ENCODE measurements around the gene TRAPPC12. TPM values are rescaled to one million over a fixed set of nuclear protein-coding genes. Genes with fewer than 3 reads are reported as not detected.

The TRAPPC12 gene
- total RNA-seq, 2 donors from 2014 or later = 98.2 to 103 TPM

DNA sequence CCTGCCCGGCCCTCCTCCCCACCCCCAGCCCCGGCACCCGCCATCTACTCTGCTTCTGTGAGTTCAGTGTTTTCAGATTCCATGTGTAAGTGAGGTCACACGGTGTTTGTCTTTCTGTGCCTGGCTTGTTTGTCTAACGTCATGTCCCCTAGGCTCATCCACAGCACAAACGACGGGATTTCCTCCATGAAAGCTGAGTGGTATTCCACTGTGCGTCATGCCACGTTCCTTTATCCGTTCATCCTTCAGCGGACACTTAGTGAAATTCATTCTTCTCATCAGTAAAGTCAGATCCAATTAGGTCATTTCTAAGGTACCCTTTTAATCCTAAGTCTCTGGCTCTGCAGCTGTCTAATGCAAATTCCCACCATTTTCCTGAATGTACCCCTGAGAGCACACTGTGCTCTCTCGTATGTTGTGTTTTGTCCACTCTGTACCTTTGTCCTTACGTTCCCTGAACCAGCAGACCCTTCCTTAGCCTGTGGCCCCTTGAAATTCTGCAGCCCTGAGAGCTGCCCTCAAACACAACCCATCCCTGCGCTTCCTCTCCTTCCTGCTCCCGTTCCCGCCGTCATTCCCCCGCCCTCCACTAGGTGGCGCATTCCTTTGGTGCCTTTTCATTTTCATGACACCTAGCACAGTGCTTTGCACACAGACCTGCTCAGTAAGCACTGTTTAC, 44.1 kb downstream of the TRAPPC12 start:
- no peaks in the 10 kb centered on the region for H3K4me1 ChIP-seq (ENCODE audit: control insufficient read depth, insufficient read depth, low read length)
- Mint-ChIP-seq H3K4me3 (no peak overlapping the region), H3K27ac (no peak overlapping the region), H3K27me3 (ENCODE audit: insufficient read depth) (no peaks in the 10 kb centered on the region), H3K4me1 (no peaks in the 10 kb centered on the region), H3K9me3 (no peaks in the 10 kb centered on the region), H3K36me3 (ENCODE audit: low read depth) (peaks cover 53% of the 10 kb centered on the region)
- TF ChIP-seq CTCF (conservative IDR thresholded peaks at IDR 0.05) = peak; percentile 98
- WGBS, 2 experiments (ENCODE audit: insufficient coverage in 1 of 2, insufficient read length in 1 of 2) = 68 to 98% methylated on average over 10 to 19 of the region's 19 CpGs
- DNase-seq = peak; percentile 96
- no peaks in the 10 kb centered on the region for H3K27me3 ChIP-seq (ENCODE audit: control insufficient read depth, insufficient read depth, low read length, poor library complexity, severe bottlenecking)
- no peak overlapping the region for H3K27ac ChIP-seq (ENCODE audit: low read depth, low read length)
- no peaks in the 10 kb centered on the region for H3K9me3 ChIP-seq (ENCODE audit: control insufficient read depth, low read length)
- H3K36me3 ChIP-seq (ENCODE audit: control insufficient read depth, insufficient read depth, low read length) = peaks cover 49% of the 10 kb centered on the region
- H3K9ac ChIP-seq (ENCODE audit: extremely low read depth, low read length, poor library complexity, severe bottlenecking) = no peak overlapping the region
- no peak overlapping the region for H3K4me3 ChIP-seq (ENCODE audit: low read length)

DNA sequence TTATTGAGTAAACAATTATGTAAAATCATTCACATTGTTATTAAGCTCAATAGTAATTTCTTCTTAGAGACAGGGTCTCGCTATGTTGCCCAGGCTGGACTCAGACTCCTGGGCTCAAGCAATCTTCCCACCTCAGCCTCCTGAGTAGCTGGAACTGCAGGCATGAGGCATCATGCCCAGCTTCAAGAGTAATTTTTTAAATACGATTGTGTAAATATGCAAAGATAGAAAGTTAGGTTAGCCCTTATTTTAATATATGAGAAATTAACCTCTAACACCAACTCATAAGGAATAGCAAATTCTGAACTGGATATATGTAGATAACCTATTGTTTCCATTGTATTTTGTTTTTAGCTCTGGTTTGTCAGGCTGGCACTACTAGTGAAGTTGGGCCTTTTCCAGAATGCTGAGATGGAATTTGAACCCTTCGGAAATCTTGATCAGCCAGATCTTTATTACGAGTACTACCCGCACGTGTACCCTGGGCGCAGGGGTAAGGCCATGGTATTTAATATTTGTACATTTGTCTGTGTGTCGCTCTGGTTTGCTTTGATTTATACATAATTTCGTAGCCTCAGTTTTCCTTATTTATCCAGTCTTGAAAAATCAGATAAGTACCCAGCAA, 44.8 kb downstream of the TRAPPC12 start:
- no peak overlapping the region for H3K4me3 Mint-ChIP-seq
- Histone ChIP-seq H3K4me3 (ENCODE audit: low read length) (no peak overlapping the region), H3K27me3 (ENCODE audit: control insufficient read depth, insufficient read depth, low read length, poor library complexity, severe bottlenecking) (no peaks in the 10 kb centered on the region), H3K36me3 (ENCODE audit: control insufficient read depth, insufficient read depth, low read length) (peaks cover 49% of the 10 kb centered on the region), H3K27ac (ENCODE audit: low read depth, low read length) (no peak overlapping the region), H3K9me3 (ENCODE audit: control insufficient read depth, low read length) (no peaks in the 10 kb centered on the region), H3K9ac (ENCODE audit: extremely low read depth, low read length, poor library complexity, severe bottlenecking) (no peak overlapping the region), H3K4me1 (ENCODE audit: control insufficient read depth, insufficient read depth, low read length) (no peaks in the 10 kb centered on the region)
- no peaks in the 10 kb centered on the region for H3K27me3 Mint-ChIP-seq (ENCODE audit: insufficient read depth)
- DNase-seq = no peak
- no peak overlapping the region for H3K27ac Mint-ChIP-seq
- TF ChIP-seq CTCF (conservative IDR thresholded peaks at IDR 0.05) = peak; percentile 5
- 92 to 100% methylated on average over 3 to 8 of the region's 9 CpGs for WGBS, 2 experiments (ENCODE audit: insufficient coverage in 1 of 2, insufficient read length in 1 of 2)
- no peaks in the 10 kb centered on the region for H3K4me1 Mint-ChIP-seq
- H3K9me3 Mint-ChIP-seq = no peaks in the 10 kb centered on the region
- peaks cover 59% of the 10 kb centered on the region for H3K36me3 Mint-ChIP-seq (ENCODE audit: low read depth)

DNA sequence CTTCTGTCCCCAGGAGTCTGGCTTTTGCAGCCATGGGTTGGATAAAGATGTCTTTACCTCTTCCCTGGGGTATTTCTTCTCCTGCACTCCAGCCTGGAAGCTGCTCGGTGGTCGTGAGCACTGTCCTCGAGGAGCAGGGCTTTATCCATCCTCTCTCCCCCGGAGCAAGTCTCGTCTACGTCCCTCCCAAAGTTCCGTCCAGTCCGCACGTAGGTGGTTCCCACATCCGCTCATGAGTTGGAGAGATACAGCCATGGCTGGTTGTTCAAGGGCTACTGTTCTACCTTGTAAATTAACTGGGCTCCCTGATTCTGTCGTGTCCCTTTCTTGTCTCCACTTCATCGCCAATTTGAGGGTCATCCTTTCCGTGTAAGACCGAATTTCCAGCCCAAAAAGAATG, 47.1 kb downstream of the TRAPPC12 start:
- Mint-ChIP-seq H3K27me3 (ENCODE audit: insufficient read depth) (no peaks in the 10 kb centered on the region), H3K4me1 (no peaks in the 10 kb centered on the region), H3K36me3 (ENCODE audit: low read depth) (peaks cover 69% of the 10 kb centered on the region), H3K27ac (no peak overlapping the region), H3K9me3 (no peaks in the 10 kb centered on the region), H3K4me3 (no peak overlapping the region)
- no peak for DNase-seq
- Histone ChIP-seq H3K27me3 (ENCODE audit: control insufficient read depth, insufficient read depth, low read length, poor library complexity, severe bottlenecking) (no peaks in the 10 kb centered on the region), H3K36me3 (ENCODE audit: control insufficient read depth, insufficient read depth, low read length) (peaks cover 55% of the 10 kb centered on the region), H3K27ac (ENCODE audit: low read depth, low read length) (no peak overlapping the region), H3K9ac (ENCODE audit: extremely low read depth, low read length, poor library complexity, severe bottlenecking) (no peak overlapping the region), H3K9me3 (ENCODE audit: control insufficient read depth, low read length) (no peaks in the 10 kb centered on the region), H3K4me1 (ENCODE audit: control insufficient read depth, insufficient read depth, low read length) (no peaks in the 10 kb centered on the region), H3K4me3 (ENCODE audit: low read length) (no peak overlapping the region)
- TF ChIP-seq CTCF (conservative IDR thresholded peaks at IDR 0.05) = no peak
- WGBS, 2 experiments (ENCODE audit: insufficient coverage in 1 of 2, insufficient read length in 1 of 2) = 94% methylated on average over 14 of the region's 14 CpGs
